ENCODE measurements around the gene POLE4.

The POLE4 gene

GRCh38 chr2:74927621-74928020 lies 30.8 kb upstream of the POLE4 start:
- no peak for TF ChIP-seq CTCF (conservative IDR thresholded peaks at IDR 0.05; ENCODE audit: low read length)
- DNase-seq (ENCODE audit: low read depth) = no peak
- no peak overlapping the region for H3K4me3 ChIP-seq (ENCODE audit: low read length)

DNA sequence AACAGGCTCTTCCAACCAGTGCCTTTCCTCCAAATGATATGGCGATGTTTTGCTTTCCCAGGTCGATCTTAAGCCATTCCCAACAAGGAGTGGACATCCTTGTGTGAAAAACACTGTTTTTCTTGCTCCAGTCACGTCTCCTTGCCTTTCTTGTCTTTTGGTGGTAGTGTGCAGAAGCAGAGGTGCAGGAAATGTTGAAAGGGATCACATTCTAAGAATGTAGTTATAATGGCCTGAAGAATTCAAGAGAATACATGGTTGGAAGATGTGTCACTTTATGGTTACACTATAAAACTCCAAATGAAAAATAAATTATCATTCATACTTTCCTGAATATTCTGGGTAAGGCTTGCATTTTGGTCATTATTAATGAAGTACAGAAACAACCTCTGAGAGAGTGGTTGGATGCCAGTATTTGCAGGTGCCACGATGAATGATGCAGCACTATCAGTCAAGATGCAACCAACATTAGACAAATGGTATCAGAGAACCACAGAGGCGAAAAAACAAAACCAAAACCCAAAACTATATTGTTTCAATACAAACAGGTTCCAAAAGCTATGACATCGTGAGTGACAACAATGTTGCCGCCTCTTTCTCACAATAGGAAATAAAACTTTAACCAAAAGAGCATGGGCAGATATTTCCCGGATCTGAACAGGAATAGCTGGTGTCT lies 27.5 kb upstream of the POLE4 start:
- no peak for TF ChIP-seq CTCF (conservative IDR thresholded peaks at IDR 0.05; ENCODE audit: low read length)
- no peak for DNase-seq (ENCODE audit: low read depth)
- no peak overlapping the region for H3K4me3 ChIP-seq (ENCODE audit: low read length)

- H3K4me3 ChIP-seq (ENCODE audit: low read length) = no peak overlapping the region
- no peak for TF ChIP-seq CTCF (conservative IDR thresholded peaks at IDR 0.05; ENCODE audit: low read length)
- no peak for DNase-seq (ENCODE audit: low read depth)
Measured at GRCh38 chr2:74931940-74932339, 26.5 kb upstream of the POLE4 start.

- H3K4me3 ChIP-seq (ENCODE audit: low read length) = no peak overlapping the region
- DNase-seq (ENCODE audit: low read depth) = no peak
- no peak for TF ChIP-seq CTCF (conservative IDR thresholded peaks at IDR 0.05; ENCODE audit: low read length)
Measured at GRCh38 chr2:74935975-74936391, 22.5 kb upstream of the POLE4 start.

DNA sequence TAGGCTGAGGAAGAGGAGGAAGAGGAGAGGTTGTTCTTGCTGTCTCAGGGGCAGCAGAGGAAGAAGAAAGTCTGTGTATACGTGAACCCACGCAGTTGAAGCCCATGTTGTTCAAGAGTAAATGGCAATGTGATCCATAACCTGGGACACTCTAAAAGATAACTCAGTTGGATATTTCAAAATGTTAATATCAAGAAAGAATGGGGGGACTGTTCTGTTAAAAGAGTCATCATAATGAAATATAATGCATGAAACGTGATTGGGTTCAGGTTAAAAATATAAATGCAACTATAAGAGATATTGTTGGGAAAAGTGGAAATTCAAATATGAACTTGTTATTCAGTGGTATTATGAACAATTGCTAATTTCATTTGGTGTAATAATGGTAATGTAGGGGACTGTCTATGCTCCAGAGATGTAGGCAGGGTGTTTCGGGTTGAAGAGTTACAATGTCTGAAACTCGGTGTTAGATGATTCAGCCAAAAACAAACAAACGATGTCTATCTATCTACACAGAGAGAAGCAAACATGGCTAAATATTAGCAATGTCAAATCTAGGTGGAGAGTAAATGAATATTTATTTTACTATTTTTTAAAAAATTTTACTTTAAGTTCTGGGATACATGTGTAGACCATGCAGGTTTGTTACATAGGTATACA lies 21.1 kb upstream of the POLE4 start:
- no peak for DNase-seq (ENCODE audit: low read depth)
- no peak overlapping the region for H3K4me3 ChIP-seq (ENCODE audit: low read length)
- TF ChIP-seq CTCF (conservative IDR thresholded peaks at IDR 0.05; ENCODE audit: low read length) = no peak

DNA sequence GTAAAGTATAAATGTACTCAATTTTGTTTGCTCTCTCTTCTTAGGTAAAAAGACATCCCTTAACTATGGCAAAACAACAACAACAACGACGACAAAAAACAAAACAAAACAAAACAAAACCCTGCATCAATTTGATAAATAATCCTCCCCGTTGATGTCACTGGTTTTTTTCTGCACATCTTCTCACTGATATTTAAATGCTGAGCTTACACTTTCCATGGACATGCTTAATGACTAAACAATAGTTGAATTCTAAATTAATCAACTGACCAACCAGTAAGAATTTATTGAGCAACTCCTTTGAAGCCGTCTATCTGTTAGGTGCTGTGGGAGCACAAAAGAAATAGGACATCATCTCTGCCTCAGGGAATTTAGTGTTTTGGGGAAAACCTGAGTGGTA lies 20.2 kb upstream of the POLE4 start:
- TF ChIP-seq CTCF (conservative IDR thresholded peaks at IDR 0.05; ENCODE audit: low read length) = no peak
- no peak for DNase-seq (ENCODE audit: low read depth)
- H3K4me3 ChIP-seq (ENCODE audit: low read length) = no peak overlapping the region
